ENCODE data around the gene ARHGAP18.

ARHGAP18 gene

DNA sequence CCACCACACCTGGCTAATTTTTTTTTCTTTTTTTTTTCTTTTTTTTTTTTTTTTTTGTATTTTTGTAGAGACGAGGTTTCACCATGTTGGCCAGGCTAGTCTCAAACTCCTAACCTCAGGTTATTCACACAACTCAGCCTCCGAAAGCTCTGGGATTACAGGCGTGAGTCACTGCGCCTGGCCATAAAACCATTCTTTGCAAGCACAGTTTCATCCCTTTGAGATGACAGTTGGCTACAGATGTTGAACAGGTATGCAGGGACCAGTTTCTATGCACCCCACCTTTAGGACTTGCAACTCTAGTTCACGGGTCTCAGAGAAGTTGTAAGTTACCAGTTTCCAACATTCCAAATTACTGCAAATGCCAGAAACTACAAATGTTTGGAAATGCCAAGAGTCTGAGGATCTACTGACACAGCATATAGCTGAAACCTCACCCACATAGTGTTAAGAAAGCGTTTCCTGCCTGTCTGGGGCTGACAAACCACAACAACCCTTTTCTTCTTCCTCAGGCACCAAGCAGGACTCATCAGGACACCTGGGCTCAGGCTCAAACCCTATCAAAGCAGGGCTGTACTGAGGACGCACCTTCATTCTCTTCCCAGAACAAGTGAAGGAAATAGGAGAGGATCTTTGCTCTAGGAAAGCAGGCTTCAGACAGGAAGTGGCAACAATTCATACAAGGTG is 22.9 kb downstream of the ARHGAP18 start:
- no peak overlapping the region for H3K4me3 ChIP-seq (replicated peaks; ENCODE audit: low read depth, low read length)
- no peak for DNase-seq (ENCODE audit: extremely low read depth, low read depth)
- TF ChIP-seq, protein P1, sequence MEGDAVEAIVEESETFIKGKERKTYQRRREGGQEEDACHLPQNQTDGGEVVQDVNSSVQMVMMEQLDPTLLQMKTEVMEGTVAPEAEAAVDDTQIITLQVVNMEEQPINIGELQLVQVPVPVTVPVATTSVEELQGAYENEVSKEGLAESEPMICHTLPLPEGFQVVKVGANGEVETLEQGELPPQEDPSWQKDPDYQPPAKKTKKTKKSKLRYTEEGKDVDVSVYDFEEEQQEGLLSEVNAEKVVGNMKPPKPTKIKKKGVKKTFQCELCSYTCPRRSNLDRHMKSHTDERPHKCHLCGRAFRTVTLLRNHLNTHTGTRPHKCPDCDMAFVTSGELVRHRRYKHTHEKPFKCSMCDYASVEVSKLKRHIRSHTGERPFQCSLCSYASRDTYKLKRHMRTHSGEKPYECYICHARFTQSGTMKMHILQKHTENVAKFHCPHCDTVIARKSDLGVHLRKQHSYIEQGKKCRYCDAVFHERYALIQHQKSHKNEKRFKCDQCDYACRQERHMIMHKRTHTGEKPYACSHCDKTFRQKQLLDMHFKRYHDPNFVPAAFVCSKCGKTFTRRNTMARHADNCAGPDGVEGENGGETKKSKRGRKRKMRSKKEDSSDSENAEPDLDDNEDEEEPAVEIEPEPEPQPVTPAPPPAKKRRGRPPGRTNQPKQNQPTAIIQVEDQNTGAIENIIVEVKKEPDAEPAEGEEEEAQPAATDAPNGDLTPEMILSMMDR (IDR thresholded peaks at IDR 0.05; ENCODE audit: low read depth, low read length, missing control alignments): no peak

DNA sequence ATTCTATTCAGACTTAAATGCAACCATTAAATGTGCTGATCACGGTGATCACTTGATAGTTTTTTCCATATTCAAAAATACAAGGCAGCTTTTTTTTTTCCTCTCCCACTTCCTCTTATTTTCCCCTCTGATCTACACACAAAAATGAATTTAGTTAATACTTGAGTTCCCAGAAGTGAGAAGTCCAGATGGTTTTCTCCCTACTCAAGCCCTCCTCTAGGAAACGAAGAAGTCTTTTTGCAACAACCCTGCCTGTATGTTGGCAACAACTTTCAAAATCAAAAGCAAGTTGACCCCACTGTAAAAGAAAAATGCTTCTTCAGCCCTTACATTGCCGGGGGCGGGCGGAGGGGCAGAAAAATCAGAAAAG is 24.3 kb downstream of the ARHGAP18 start:
- TF ChIP-seq, protein P1 (IDR thresholded peaks at IDR 0.05; ENCODE audit: low read depth, low read length, missing control alignments): no peak
- H3K4me3 ChIP-seq (replicated peaks; ENCODE audit: low read depth, low read length): no peak overlapping the region
- no peak for DNase-seq (ENCODE audit: extremely low read depth, low read depth)

DNA sequence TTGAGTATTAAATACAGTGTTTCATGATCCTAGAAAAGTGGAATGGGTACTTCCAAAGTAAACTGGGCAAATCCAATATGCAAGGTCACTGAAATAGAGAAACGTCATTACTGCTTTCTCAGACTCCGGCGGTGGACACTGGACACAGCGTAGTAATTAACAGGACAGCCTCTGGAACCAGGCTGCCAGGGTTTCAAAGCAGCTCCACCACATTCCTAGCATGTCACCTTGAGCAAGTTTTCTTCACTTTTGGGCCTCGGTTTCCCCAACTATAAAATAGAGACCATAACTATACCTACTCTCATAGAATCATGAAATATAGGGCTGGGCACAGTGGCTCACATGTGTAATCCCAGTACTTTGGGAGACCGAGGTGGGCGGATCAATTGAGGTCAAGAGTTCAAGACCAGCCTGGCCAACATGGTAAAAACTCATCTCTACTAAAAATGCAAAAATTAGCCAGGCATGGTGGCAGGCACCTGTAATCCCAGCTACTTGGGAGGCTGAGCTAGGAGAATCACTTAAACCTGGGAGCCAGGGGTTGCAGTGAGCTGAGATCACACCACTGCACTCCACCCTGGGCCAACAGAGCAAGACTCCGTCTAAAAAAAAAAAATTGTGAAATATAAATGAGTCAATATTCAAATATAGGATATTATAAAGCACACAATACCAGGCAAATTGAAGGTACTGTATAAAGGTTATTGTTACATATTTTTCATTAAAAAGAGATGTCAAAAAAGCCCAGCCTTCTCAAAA is 24.9 kb downstream of the ARHGAP18 start:
- TF ChIP-seq, protein P1 (IDR thresholded peaks at IDR 0.05; ENCODE audit: low read depth, low read length, missing control alignments): no peak
- H3K4me3 ChIP-seq (replicated peaks; ENCODE audit: low read depth, low read length): no peak overlapping the region
- no peak for DNase-seq (ENCODE audit: extremely low read depth, low read depth)

DNA sequence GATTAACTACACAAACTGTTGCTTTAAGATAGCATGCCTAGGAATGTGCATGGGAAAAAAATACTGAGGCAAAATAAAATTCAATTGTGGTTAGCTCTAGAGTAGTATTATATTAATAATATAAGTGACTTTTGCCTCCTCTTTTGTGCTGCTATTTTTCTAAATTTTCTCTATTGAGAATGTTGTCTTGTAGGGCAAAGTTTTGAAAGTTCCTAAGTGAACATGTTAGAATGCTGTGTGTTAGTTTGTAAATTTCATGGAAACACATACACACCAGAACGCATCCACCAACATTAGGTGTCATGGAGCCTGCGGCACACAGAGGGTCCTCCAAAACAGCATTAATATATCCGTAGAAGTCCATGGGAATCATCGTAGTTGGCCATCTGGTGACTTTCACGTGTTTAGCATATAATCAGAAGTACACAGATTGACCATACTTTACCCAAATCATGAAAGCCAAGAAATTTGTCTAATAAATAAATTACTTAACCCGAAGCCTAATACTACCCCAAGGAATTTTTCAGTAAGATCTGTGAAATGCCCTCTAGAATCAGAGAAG is 25.6 kb downstream of the ARHGAP18 start:
- no peak overlapping the region for H3K4me3 ChIP-seq (replicated peaks; ENCODE audit: low read depth, low read length)
- TF ChIP-seq, protein P1 (IDR thresholded peaks at IDR 0.05; ENCODE audit: low read depth, low read length, missing control alignments): no peak

DNA sequence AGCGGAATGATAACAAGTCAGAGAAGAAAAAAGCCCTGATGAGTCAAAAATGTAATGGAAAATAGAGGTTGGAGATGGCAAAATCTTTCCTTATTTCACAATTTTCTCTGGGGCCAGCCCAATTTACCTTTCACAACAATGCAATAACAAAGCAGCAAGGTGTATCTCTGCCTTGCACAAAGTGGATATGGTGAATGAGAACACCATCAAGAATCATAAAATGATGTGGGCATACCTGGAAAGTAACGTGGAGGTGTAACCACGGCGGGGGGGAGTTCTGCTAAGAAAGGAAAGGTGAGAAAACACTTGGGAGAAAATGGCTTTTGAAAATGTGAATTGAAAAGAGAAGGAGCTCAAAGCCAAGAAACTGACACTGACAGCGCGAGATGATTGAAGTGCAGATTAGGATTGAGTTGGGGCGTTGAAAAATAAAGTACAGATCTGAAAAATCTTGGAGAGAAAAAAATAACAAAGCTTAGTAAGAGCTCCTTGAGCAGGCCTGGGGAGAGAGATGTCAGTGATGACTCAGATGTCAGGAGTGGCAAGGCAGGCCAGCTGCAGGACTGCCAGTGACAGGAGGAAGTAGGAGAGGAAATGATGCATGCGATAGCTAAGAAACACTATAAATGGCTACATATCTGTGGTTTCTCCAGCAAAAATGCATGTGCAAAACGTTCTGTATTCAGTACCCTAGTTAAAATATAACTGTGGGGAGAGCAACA is 26.2 kb downstream of the ARHGAP18 start:
- peak; percentile 95 for DNase-seq (ENCODE audit: extremely low read depth, low read depth)
- TF ChIP-seq, protein P1 (IDR thresholded peaks at IDR 0.05; ENCODE audit: low read depth, low read length, missing control alignments): no peak
- no peak overlapping the region for H3K4me3 ChIP-seq (replicated peaks; ENCODE audit: low read depth, low read length)

More for the DNA sequence above, 25.6 kb downstream of the ARHGAP18 start:
- no peak for DNase-seq (ENCODE audit: extremely low read depth, low read depth)

DNA sequence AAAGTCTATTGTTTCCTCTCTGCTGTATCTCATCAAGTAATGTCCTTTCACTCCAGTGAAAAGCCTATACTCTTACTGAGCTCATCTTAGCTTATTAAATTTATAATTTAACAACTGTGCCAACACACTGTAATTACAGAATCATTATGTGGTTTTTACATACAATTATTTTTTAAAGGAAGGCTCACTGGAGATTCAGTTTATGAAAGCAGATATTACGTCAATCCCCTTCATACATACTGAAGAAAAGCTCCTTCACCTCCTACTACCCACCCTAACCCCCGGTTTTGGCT is 28.1 kb downstream of the ARHGAP18 start:
- TF ChIP-seq, protein P1 (IDR thresholded peaks at IDR 0.05; ENCODE audit: low read depth, low read length, missing control alignments): no peak

More for the DNA sequence above, 28.1 kb downstream of the ARHGAP18 start:
- H3K4me3 ChIP-seq (replicated peaks; ENCODE audit: low read depth, low read length): no peak overlapping the region
- no peak for DNase-seq (ENCODE audit: extremely low read depth, low read depth)

All from HFF-Myc (cell line).